PC-9 (cell line): ENCODE measurements around the gene ACKR1. TPM values are rescaled to one million over a fixed set of nuclear protein-coding genes. Genes with fewer than 3 reads are reported as not detected.

Experiments
- Bru-seq: library from RNA; stranded (reverse); fragments of 400-500 nt; gene quantifications from one replicate; lab custom pipeline; 2021; lab: Mats Ljungman, UMichigan
- BruChase-seq, 2 experiments: library from RNA; stranded (reverse); fragments of 400-500 nt; gene quantifications; one replicate each; lab custom pipeline; 2021; lab: Mats Ljungman, UMichigan
- BruUV-seq: library from RNA; stranded (reverse); fragments of 400-500 nt; replicated peaks from 2 replicates; lab custom pipeline; 2021; lab: Mats Ljungman, UMichigan
- CTCF ChIA-PET: fragments of 300-600 bp; sonication (Branson Sonifier 250); formaldehyde crosslinking; loops from one replicate; lab custom pipeline; 2022; ENCODE audit warnings: antibody characterized with exemption; lab: Charles Lee
- POLR2A ChIA-PET: fragments of 300-600 bp; sonication (Branson Sonifier 250); formaldehyde crosslinking; loops from one replicate; lab custom pipeline; 2022; ENCODE audit warnings: antibody characterized with exemption; ENCODE audit not compliant: unreplicated experiment; lab: Charles Lee
- DNase-seq, 2 experiments: peaks; one replicate each; pipeline versions ENCODE4 v3.0.0 to v3.0.0-alpha.2; 2015 to 2022; ENCODE audit warnings: mixed read lengths in 1 of 2
- H2AFZ ChIP-seq: fragments of 200-600 bp; sonication (generic); 2 replicates; pipeline ENCODE4 v1.8.1; 2017; ENCODE audit warnings: antibody characterized with exemption
- H3F3A ChIP-seq: fragments of 200-600 bp; sonication (generic); 2 replicates; pipeline ENCODE4 v1.8.1; 2017; ENCODE audit warnings: antibody characterized with exemption, mild to moderate bottlenecking, low read depth; ENCODE audit not compliant: insufficient read depth
- H3K27ac ChIP-seq: fragments of 200-600 bp; sonication (generic); 2 replicates; pipeline ENCODE4 v1.6.1; 2016; ENCODE audit warnings: mixed run types
- H3K27me3 ChIP-seq: fragments of 200-600 bp; sonication (generic); 2 replicates; pipeline ENCODE4 v1.6.1; 2016; ENCODE audit warnings: low read depth, mixed run types; ENCODE audit not compliant: insufficient read depth
- H3K36me3 ChIP-seq: fragments of 200-600 bp; sonication (generic); 2 replicates; pipeline ENCODE4 v1.6.1; 2016; ENCODE audit warnings: low read depth, mixed run types
- H3K4me1 ChIP-seq: fragments of 200-600 bp; sonication (generic); replicated peaks from 2 replicates; pipeline ENCODE4 v1.6.1; 2016; ENCODE audit warnings: mixed run types; ENCODE audit not compliant: insufficient read depth
- H3K4me2 ChIP-seq: fragments of 200-600 bp; sonication (generic); 2 replicates; pipeline ENCODE4 v1.6.1; 2017; ENCODE audit warnings: mixed run types
- H3K4me3 ChIP-seq: fragments of 200-600 bp; sonication (generic); 2 replicates; pipeline ENCODE4 v1.6.1; 2016; ENCODE audit warnings: mixed run types
- H3K79me2 ChIP-seq: fragments of 200-600 bp; sonication (generic); 2 replicates; pipeline ENCODE4 v1.6.1; 2017; ENCODE audit warnings: low read depth, mixed run types
- H3K9me2 ChIP-seq: fragments of 200-600 bp; sonication (generic); 2 replicates; pipeline ENCODE4 v1.8.1; 2017; ENCODE audit warnings: mild to moderate bottlenecking; ENCODE audit not compliant: insufficient read depth
- H3K9me3 ChIP-seq: fragments of 200-600 bp; sonication (generic); 2 replicates; pipeline ENCODE4 v1.8.1; 2016; ENCODE audit warnings: low read depth; ENCODE audit not compliant: insufficient read depth
- H4K20me1 ChIP-seq: fragments of 200-600 bp; sonication (generic); 2 replicates; pipeline ENCODE4 v1.8.1; 2017; ENCODE audit not compliant: insufficient read depth
- CTCF ChIP-seq: fragments of 200-600 bp; sonication (generic); conservative IDR thresholded peaks from 2 replicates; pipeline ENCODE4 v1.6.1; 2017; ENCODE audit warnings: mixed run types, antibody characterized with exemption, mild to moderate bottlenecking, moderate library complexity
- EZH2 ChIP-seq: fragments of 200-600 bp; sonication (generic); IDR thresholded peaks from 2 replicates; pipeline ENCODE4 v1.8.0; 2017; ENCODE audit warnings: antibody characterized with exemption, low read depth
- intact Hi-C: fragments of 100-400 bp; cut with micrococcal nuclease; formaldehyde crosslinking; loops from one replicate; pipeline ENCODE4 v1.10.0; 2022; ENCODE audit not compliant: unreplicated experiment
- long read RNA-seq: library from polyadenylated mRNA; stranded (forward); transcript quantifications from one replicate; pipeline ENCODE4 v2.0.0, GENCODE V29; 2022
- total RNA-seq: library from RNA; stranded (reverse); gene quantifications from 2 replicates; pipeline ENCODE4 v1.2.3, GENCODE V29; 2021

The ACKR1 gene
- total RNA-seq (not detected in 2 replicates), Bru-seq, nascent RNA (not detected), BruChase-seq, experiment 1, labeled RNA remaining after a 2-hour chase (not detected), BruChase-seq, experiment 2, labeled RNA remaining after a 6-hour chase (not detected)
- long read RNA-seq = 0 reads

GRCh38 chr1:159204161-159205141 is at the start of gene ACKR1:
TSS of gene ACKR1 (plus strand) at chr1:159204875. CDS start at chr1:159204960, 85 bp downstream.
- Histone ChIP-seq H3K36me3 (no peaks in the 10 kb centered on the region), H3K4me2 (no peak within 1 kb of the TSS), H3K27ac (no peak within 1 kb of the TSS), H4K20me1 (no peaks in the 10 kb centered on the region), H3K9me2 (no peaks in the 10 kb centered on the region), H3K27me3 (peaks cover 65% of the 10 kb centered on the region), H3K4me1 (no peaks in the 10 kb centered on the region), H2AFZ (no peak within 1 kb of the TSS), H3F3A (no peaks in the 10 kb centered on the region), H3K79me2 (no peaks in the 10 kb centered on the region), H3K9me3 (no peaks in the 10 kb centered on the region), H3K4me3 (no peak within 1 kb of the TSS)
- BruUV-seq = no TSS peak
- DNase-seq = no peak
- intact Hi-C loops = no loop called here
- ChIA-PET CTCF (no interaction called here), POLR2A (no interaction called here)
- TF ChIP-seq CTCF (no peak), EZH2 (no peak)

- intact Hi-C loops = loop anchor here (1.0 to 5.0 kb wide), 5 partner anchors 50 to 846 kb away; partner anchors contain the start of gene DUSP23
- Histone ChIP-seq H3K4me3 (no peak overlapping the region), H3K9me3 (no peaks in the 10 kb centered on the region), H3K4me2 (no peak overlapping the region), H3K36me3 (no peaks in the 10 kb centered on the region), H3K4me1 (no peaks in the 10 kb centered on the region), H2AFZ (no peak overlapping the region), H3K79me2 (no peaks in the 10 kb centered on the region), H3F3A (no peaks in the 10 kb centered on the region), H4K20me1 (no peaks in the 10 kb centered on the region), H3K27ac (no peak overlapping the region), H3K27me3 (peaks cover 12% of the 10 kb centered on the region), H3K9me2 (no peaks in the 10 kb centered on the region)
- no TSS peak for BruUV-seq
- POLR2A ChIA-PET = no interaction called here
- TF ChIP-seq EZH2 (no peak), CTCF (peak; percentile 90)
- peak; percentile 41 to 60 for DNase-seq
- CTCF ChIA-PET = no interaction called here
Measured at GRCh38 chr1:159161001-159161718, 43.5 kb upstream of the ACKR1 start.

GRCh38 chr1:159161719-159162026 is 43.0 kb upstream of the ACKR1 start:
- Histone ChIP-seq H3K27me3 (peaks cover 12% of the 10 kb centered on the region), H3K9me2 (no peaks in the 10 kb centered on the region), H3F3A (no peaks in the 10 kb centered on the region), H3K36me3 (no peaks in the 10 kb centered on the region), H3K9me3 (no peaks in the 10 kb centered on the region), H3K4me2 (no peak overlapping the region), H4K20me1 (no peaks in the 10 kb centered on the region), H2AFZ (no peak overlapping the region), H3K4me1 (no peaks in the 10 kb centered on the region), H3K27ac (no peak overlapping the region), H3K79me2 (no peaks in the 10 kb centered on the region), H3K4me3 (no peak overlapping the region)
- no peak for TF ChIP-seq CTCF
- TF ChIP-seq EZH2 = no peak
- ChIA-PET POLR2A (no interaction called here), CTCF (interaction anchor here (0.6 kb wide), 1 partner anchor 47 kb away, joined by 6 read pairs; no protein-coding TSS in a partner anchor)
- intact Hi-C loops = loop anchor here (1.0 to 5.0 kb wide), 5 partner anchors 50 to 846 kb away; partner anchors contain the start of gene DUSP23
- no peak for DNase-seq
- BruUV-seq = no TSS peak
